NB4 (cell line): ENCODE results near the gene PTPRK.

Source experiments
- DNase-seq: peaks from one replicate; pipeline ENCODE4 v3.0.0; 2010; ENCODE audit warnings: low read depth
- H3K4me3 ChIP-seq: one replicate; pipeline ENCODE4 v1.5.1; 2011; ENCODE audit warnings: mild to moderate bottlenecking, low read depth, low read length, moderate library complexity
- CTCF ChIP-seq: IDR thresholded peaks from one replicate; pipeline ENCODE4 v1.5.1; 2012; ENCODE audit warnings: low read depth, low read length
- MAX ChIP-seq: IDR thresholded peaks from 2 replicates; pipeline ENCODE4 v1.6.1; 2011; ENCODE audit warnings: low read depth, low read length
- MYC ChIP-seq: IDR thresholded peaks from 2 replicates; pipeline ENCODE4 v1.6.1; 2011; ENCODE audit warnings: low read depth, low read length
- POLR2A ChIP-seq: IDR thresholded peaks from 2 replicates; pipeline ENCODE4 v1.6.1; 2011; ENCODE audit warnings: mild to moderate bottlenecking; ENCODE audit not compliant: insufficient read length; ENCODE audit errors: extremely low read depth

Gene PTPRK

GRCh38 chr6:128339635-128340450 is 180.6 kb downstream of the PTPRK start:
- no peak overlapping the region for H3K4me3 ChIP-seq
- no peak for DNase-seq
- TF ChIP-seq CTCF = no peak

- TF ChIP-seq POLR2A (no peak), MYC (no peak), CTCF (no peak), MAX (no peak)
- DNase-seq = no peak
These were observed 182.8 kb downstream of the PTPRK start for GRCh38 chr6:128337619-128338018.

GRCh38 chr6:128336436-128337095 is 183.8 kb downstream of the PTPRK start:
- DNase-seq = no peak
- no peak overlapping the region for H3K4me3 ChIP-seq
- TF ChIP-seq POLR2A (no peak), CTCF (no peak), MAX (no peak), MYC (no peak)

More at GRCh38 chr6:128337619-128338018, 182.8 kb downstream of the PTPRK start:
- H3K4me3 ChIP-seq = no peak overlapping the region

GRCh38 chr6:128335963-128336362 is 184.4 kb downstream of the PTPRK start:
- no peak overlapping the region for H3K4me3 ChIP-seq
- TF ChIP-seq MAX (no peak), CTCF (no peak), MYC (no peak), POLR2A (no peak)
- DNase-seq = no peak

GRCh38 chr6:128333581-128334223 is 186.7 kb downstream of the PTPRK start:
- no peak for DNase-seq
- TF ChIP-seq MYC (no peak), CTCF (no peak), MAX (no peak), POLR2A (no peak)
- H3K4me3 ChIP-seq = no peak overlapping the region
